Daoy (cell line): ENCODE data around the gene PCDHGB4. TPM values are rescaled to one million over a fixed set of nuclear protein-coding genes. Genes with fewer than 3 reads are reported as not detected.
"Not testable (repeated sequence)": the region's sequence is repeated elsewhere in the genome, so short reads cannot be mapped to it uniquely, and the experiment has no call there.

ENCODE experiments used
- DNase-seq: peaks from one replicate; pipeline ENCODE4 v3.0.0-alpha.2; 2015; ENCODE audit warnings: low read depth
- total RNA-seq: library from RNA; depleted of rRNA; stranded (reverse); fragments of >200 nt; shearing (Covaris generic); gene quantifications from 2 replicates; pipeline ENCODE4 v1.2.3, GENCODE V29; 2014; rRNA removed

PCDHGB4 gene
- total RNA-seq, 1 experiment from 2014 or later: 0.06 TPM

- no peak for DNase-seq
Observed at GRCh38 chr5:141427783-141428426, 40.4 kb downstream of the PCDHGB4 start.

GRCh38 chr5:141430332-141431113 is 43.0 kb downstream of the PCDHGB4 start, which contains the start of gene PCDHGA12:
Gene PCDHGA12 (plus strand): TSS chr5:141430507. CDS start chr5:141430760, 253 bp downstream.
- no peak for DNase-seq

DNA sequence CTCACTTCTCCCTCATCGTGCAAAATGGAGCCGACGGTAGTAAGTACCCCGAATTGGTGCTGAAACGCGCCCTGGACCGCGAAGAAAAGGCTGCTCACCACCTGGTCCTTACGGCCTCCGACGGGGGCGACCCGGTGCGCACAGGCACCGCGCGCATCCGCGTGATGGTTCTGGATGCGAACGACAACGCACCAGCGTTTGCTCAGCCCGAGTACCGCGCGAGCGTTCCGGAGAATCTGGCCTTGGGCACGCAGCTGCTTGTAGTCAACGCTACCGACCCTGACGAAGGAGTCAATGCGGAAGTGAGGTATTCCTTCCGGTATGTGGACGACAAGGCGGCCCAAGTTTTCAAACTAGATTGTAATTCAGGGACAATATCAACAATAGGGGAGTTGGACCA is 43.8 kb downstream of the PCDHGB4 start:
- no peak for DNase-seq

- DNase-seq: not testable (repeated sequence)
Observed at GRCh38 chr5:141432308-141432707, 44.8 kb downstream of the PCDHGB4 start.

DNA sequence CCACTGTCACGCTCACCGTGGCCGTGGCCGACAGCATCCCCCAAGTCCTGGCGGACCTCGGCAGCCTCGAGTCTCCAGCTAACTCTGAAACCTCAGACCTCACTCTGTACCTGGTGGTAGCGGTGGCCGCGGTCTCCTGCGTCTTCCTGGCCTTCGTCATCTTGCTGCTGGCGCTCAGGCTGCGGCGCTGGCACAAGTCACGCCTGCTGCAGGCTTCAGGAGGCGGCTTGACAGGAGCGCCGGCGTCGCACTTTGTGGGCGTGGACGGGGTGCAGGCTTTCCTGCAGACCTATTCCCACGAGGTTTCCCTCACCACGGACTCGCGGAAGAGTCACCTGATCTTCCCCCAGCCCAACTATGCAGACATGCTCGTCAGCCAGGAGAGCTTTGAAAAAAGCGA is 45.2 kb downstream of the PCDHGB4 start:
- not testable (repeated sequence) for DNase-seq

GRCh38 chr5:141434006-141434405 is 46.5 kb downstream of the PCDHGB4 start:
- DNase-seq: no peak

DNA sequence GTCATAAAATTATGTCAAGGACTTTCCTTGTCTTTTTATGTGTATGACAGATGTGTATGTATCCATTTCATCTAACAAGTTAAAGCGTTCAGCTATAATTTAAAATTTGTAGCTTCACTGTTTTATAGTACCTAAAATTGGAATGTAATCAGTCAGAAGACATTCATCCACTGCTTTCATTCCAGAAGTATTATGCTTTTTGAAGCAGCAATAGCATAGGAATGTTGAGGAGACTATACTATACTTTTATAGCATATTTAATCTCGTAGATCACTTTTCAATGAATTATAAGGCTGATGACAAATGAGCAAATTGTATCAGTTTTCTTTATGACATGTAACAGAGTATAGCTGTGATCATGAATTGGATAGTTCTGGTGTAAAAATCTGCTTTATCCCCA is 49.7 kb downstream of the PCDHGB4 start:
- no peak for DNase-seq

DNA sequence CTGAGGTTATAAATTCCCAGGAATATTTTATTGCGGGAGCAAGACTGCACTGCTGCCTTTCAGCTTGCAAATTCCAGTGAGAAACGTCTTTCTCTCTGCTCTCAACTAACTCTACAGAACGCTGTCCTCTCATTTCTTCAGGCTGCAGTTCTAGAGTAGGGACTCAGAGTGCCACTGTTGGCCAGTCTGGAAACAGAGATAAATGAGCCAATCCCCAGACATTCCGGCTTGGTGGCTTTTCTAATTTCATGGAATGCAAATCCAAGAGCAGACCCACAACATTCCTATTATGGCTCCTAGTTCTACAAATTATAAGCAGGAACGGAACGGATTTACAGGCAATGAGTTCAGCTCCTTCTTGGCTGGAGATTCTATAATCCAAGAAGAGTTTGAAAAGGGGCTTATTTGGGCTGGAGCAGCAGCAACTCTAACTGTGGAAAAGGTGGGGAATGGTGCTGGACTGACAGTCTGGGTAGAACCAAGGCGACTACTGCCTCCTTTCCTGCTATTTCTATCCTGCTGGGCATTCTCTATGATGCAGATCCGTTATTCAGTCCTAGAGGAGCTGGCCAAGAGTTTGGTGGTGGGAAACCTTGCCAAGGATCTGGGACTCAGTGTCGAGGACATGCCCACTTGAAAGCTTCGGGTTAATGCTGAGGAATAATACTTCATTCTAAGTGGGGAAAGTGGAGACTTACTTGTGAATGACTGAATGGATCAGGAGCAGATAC is 52.1 kb downstream of the PCDHGB4 start:
- no peak for DNase-seq

Other genes with a start within 250 kb of the PCDHGB4 start
- 0.69 and 2.9 TPM in 2 replicates for gene PCDHB6, start 237.6 kb upstream of the PCDHGB4 start, total RNA-seq
- 2.6 and 3.9 TPM in 2 replicates for gene PCDHB7, start 215.1 kb upstream of the PCDHGB4 start, total RNA-seq
- 6.7 and 8.3 TPM in 2 replicates for gene PCDHB8, start 209.9 kb upstream of the PCDHGB4 start, total RNA-seq
- gene PCDHB16, start 205.3 kb upstream of the PCDHGB4 start, total RNA-seq: 4.3 and 4.8 TPM in 2 replicates
- 0.40 and 1.6 TPM in 2 replicates for gene PCDHB9, start 200.5 kb upstream of the PCDHGB4 start, total RNA-seq
- gene PCDHB10, start 195.3 kb upstream of the PCDHGB4 start, total RNA-seq: 0.40 and 0.71 TPM in 2 replicates
- 0.40 and 1.1 TPM in 2 replicates for gene PCDHB11, start 188.1 kb upstream of the PCDHGB4 start, total RNA-seq
- gene PCDHB12, start 179.0 kb upstream of the PCDHGB4 start, total RNA-seq: 2.1 and 3.6 TPM in 2 replicates
- gene PCDHB13, start 173.8 kb upstream of the PCDHGB4 start, total RNA-seq: 1.7 and 2.1 TPM in 2 replicates
- 1.0 and 1.5 TPM in 2 replicates for gene PCDHB14, start 164.4 kb upstream of the PCDHGB4 start, total RNA-seq
- gene PCDHB15, start 142.3 kb upstream of the PCDHGB4 start, total RNA-seq: 0.21 and 0.86 TPM in 2 replicates
- 0.11 and 1.8 TPM in 2 replicates for gene SLC25A2, start 83.6 kb upstream of the PCDHGB4 start, total RNA-seq
- 55.5 and 57.7 TPM in 2 replicates for gene TAF7, start 66.9 kb upstream of the PCDHGB4 start, total RNA-seq
- 0.18 and 0.34 TPM in 2 replicates for gene PCDHGA1, start 57.2 kb upstream of the PCDHGB4 start, total RNA-seq
- gene PCDHGA2, start 48.9 kb upstream of the PCDHGB4 start, total RNA-seq: 0.15 and 0.74 TPM in 2 replicates
- gene PCDHGA3, start 43.9 kb upstream of the PCDHGB4 start, total RNA-seq: 0.57 TPM in 1 of 2 replicates, not detected in the other
- gene PCDHGB1, start 37.6 kb upstream of the PCDHGB4 start, total RNA-seq: 1.4 and 1.5 TPM in 2 replicates
- gene PCDHGA4, start 32.7 kb upstream of the PCDHGB4 start, total RNA-seq: 0.63 and 1.6 TPM in 2 replicates
- 0.23 and 0.24 TPM in 2 replicates for gene PCDHGB2, start 27.7 kb upstream of the PCDHGB4 start, total RNA-seq
- 0.23 and 0.39 TPM in 2 replicates for gene PCDHGA5, start 23.5 kb upstream of the PCDHGB4 start, total RNA-seq
- gene PCDHGB3, start 17.5 kb upstream of the PCDHGB4 start, total RNA-seq: 0.68 and 1.1 TPM in 2 replicates
- gene PCDHGA6, start 13.8 kb upstream of the PCDHGB4 start, total RNA-seq: 0.24 and 0.46 TPM in 2 replicates
- 0.06 and 0.42 TPM in 2 replicates for gene PCDHGA7, start 5.0 kb upstream of the PCDHGB4 start, total RNA-seq
- gene PCDHGA8, start 4.9 kb downstream of the PCDHGB4 start, total RNA-seq: 0.06 TPM in 1 of 2 replicates, not detected in the other
- 0.09 TPM in 1 of 2 replicates, not detected in the other for gene PCDHGB5, start 10.2 kb downstream of the PCDHGB4 start, total RNA-seq
- gene PCDHGA9, start 15.1 kb downstream of the PCDHGB4 start, total RNA-seq: 1.2 TPM in 1 of 2 replicates, not detected in the other
- 1.3 and 2.5 TPM in 2 replicates for gene PCDHGB6, start 20.3 kb downstream of the PCDHGB4 start, total RNA-seq
- gene PCDHGA10, start 25.3 kb downstream of the PCDHGB4 start, total RNA-seq: 0.06 and 0.30 TPM in 2 replicates
- gene PCDHGB7, start 30.0 kb downstream of the PCDHGB4 start, total RNA-seq: 0.06 and 0.17 TPM in 2 replicates
- 15.0 TPM in 2 replicates for gene PCDHGA11, start 33.4 kb downstream of the PCDHGB4 start, total RNA-seq
- gene PCDHGA12, start 42.8 kb downstream of the PCDHGB4 start, total RNA-seq: not detected in 2 replicates
- gene PCDHGC3, start 88.3 kb downstream of the PCDHGB4 start, total RNA-seq: 37.0 and 41.5 TPM in 2 replicates
- 0.18 and 0.23 TPM in 2 replicates for gene PCDHGC4, start 97.3 kb downstream of the PCDHGB4 start, total RNA-seq
- gene PCDHGC5, start 101.4 kb downstream of the PCDHGB4 start, total RNA-seq: 0.06 and 0.09 TPM in 2 replicates
- 40.7 and 43.5 TPM in 2 replicates for gene DIAPH1, start 231.3 kb downstream of the PCDHGB4 start, total RNA-seq
- gene HDAC3, start 249.2 kb downstream of the PCDHGB4 start, total RNA-seq: 62.0 and 62.6 TPM in 2 replicates
- 2.6 and 3.4 TPM in 2 replicates for gene RELL2, start 249.3 kb downstream of the PCDHGB4 start, total RNA-seq